ENCODE results near the gene ZNRD2. TPM values are rescaled to one million over a fixed set of nuclear protein-coding genes. Genes with fewer than 3 reads are reported as not detected.
A peak's percentile ranks its signal among the peaks of the same experiment; 100 is the strongest.

Gene ZNRD2
- total RNA-seq, 1 donor from 2014 or later, result 68.5 TPM

- H3K27me3 ChIP-seq, result no peaks in the 10 kb centered on the region
- TF ChIP-seq POLR2AphosphoS5 (IDR thresholded peaks at IDR 0.05; ENCODE audit: insufficient read depth in 1 of 2, low read depth in 1 of 2) (no peak), CTCF (IDR thresholded peaks at IDR 0.05) (no peak)
- no peaks in the 10 kb centered on the region for H3K9me3 ChIP-seq
- H3K4me1 ChIP-seq, result peaks cover 11% of the 10 kb centered on the region
- peaks cover 0 to 26% of the 10 kb centered on the region in 2 donors for H3K36me3 ChIP-seq
- H3K4me3 ChIP-seq, result no peak overlapping the region
- intact Hi-C loops (cut with DNase I), result no loop called here
- DNase-seq (ENCODE audit: extremely low spot score in 2 of 2), result no peak
- H3K27ac ChIP-seq, result no peak overlapping the region
These were observed 16.0 kb downstream of the ZNRD2 start for GRCh38 chr11:65586247-65586630.

- peaks cover 0 to 24% of the 10 kb centered on the region in 2 donors for H3K36me3 ChIP-seq
- H3K27ac ChIP-seq, result no peak overlapping the region
- H3K27me3 ChIP-seq, result no peaks in the 10 kb centered on the region
- peaks cover 11% of the 10 kb centered on the region for H3K4me1 ChIP-seq
- H3K9me3 ChIP-seq, result no peaks in the 10 kb centered on the region
- intact Hi-C loops (cut with DNase I), result no loop called here
- H3K4me3 ChIP-seq, result no peak overlapping the region
- no peak for DNase-seq (ENCODE audit: extremely low spot score in 2 of 2)
- TF ChIP-seq CTCF (IDR thresholded peaks at IDR 0.05) (no peak), POLR2A (IDR thresholded peaks at IDR 0.05) (no peak), POLR2AphosphoS5 (IDR thresholded peaks at IDR 0.05; ENCODE audit: insufficient read depth in 1 of 2, low read depth in 1 of 2) (no peak)
These were observed 16.4 kb downstream of the ZNRD2 start for GRCh38 chr11:65586676-65587075.

GRCh38 chr11:65588199-65589054, 18.1 kb downstream of the ZNRD2 start:
- intact Hi-C loops (cut with DNase I), result no loop called here
- Histone ChIP-seq H3K4me3 (no peak overlapping the region), H3K36me3 (peaks cover 0 to 17% of the 10 kb centered on the region in 2 donors), H3K27ac (peak overlapping the region; percentile 51), H3K9me3 (no peaks in the 10 kb centered on the region), H3K4me1 (peaks cover 22% of the 10 kb centered on the region), H3K27me3 (no peaks in the 10 kb centered on the region)
- TF ChIP-seq CTCF (IDR thresholded peaks at IDR 0.05) (peak in 1 of 3 experiments; percentile 40), POLR2AphosphoS5 (IDR thresholded peaks at IDR 0.05; ENCODE audit: insufficient read depth in 1 of 2, low read depth in 1 of 2) (no peak), POLR2A (IDR thresholded peaks at IDR 0.05) (no peak)
- DNase-seq (ENCODE audit: extremely low spot score in 2 of 2), result no peak

- H3K36me3 ChIP-seq, result peaks cover 0 to 6% of the 10 kb centered on the region in 2 donors
- peaks cover 34% of the 10 kb centered on the region for H3K4me1 ChIP-seq
These were observed 19.4 kb downstream of the ZNRD2 start for GRCh38 chr11:65589444-65590239.

More at GRCh38 chr11:65589444-65590239, 19.4 kb downstream of the ZNRD2 start:
- Histone ChIP-seq H3K4me3 (no peak overlapping the region), H3K27ac (no peak overlapping the region), H3K27me3 (no peaks in the 10 kb centered on the region), H3K9me3 (no peaks in the 10 kb centered on the region)
- intact Hi-C loops (cut with DNase I), result no loop called here
- no peak for DNase-seq (ENCODE audit: extremely low spot score in 2 of 2)
- TF ChIP-seq POLR2A (IDR thresholded peaks at IDR 0.05), result no peak
- no peak for TF ChIP-seq CTCF (IDR thresholded peaks at IDR 0.05)
- TF ChIP-seq POLR2AphosphoS5 (IDR thresholded peaks at IDR 0.05; ENCODE audit: insufficient read depth in 1 of 2, low read depth in 1 of 2), result no peak

Measured in vagina (tissue), 2 donors.